Fibroblast of mammary gland (primary cell): ENCODE data around the gene PLPPR2.
A peak's percentile ranks its signal among the peaks of the same experiment; 100 is the strongest.
"Not testable (repeated sequence)": the region's sequence is repeated elsewhere in the genome, so short reads cannot be mapped to it uniquely, and the experiment has no call there.

Experiments used
- DNase-seq: peaks from one replicate; pipeline ENCODE4 v3.0.0-alpha.2; 2010; ENCODE audit warnings: low read depth
- H3K4me3 ChIP-seq: 2 replicates; pipeline ENCODE4 v1.5.1; 2011; ENCODE audit warnings: low read depth, mild to moderate bottlenecking, low read length, moderate library complexity; ENCODE audit not compliant: control insufficient read depth
- TF ChIP-seq, protein P1 (sequence below): conservative IDR thresholded peaks from 2 replicates; pipeline ENCODE4 v1.5.1; 2011; ENCODE audit warnings: low read depth, low read length, inconsistent platforms; ENCODE audit not compliant: control insufficient read depth, insufficient read depth

The PLPPR2 gene, protein sequence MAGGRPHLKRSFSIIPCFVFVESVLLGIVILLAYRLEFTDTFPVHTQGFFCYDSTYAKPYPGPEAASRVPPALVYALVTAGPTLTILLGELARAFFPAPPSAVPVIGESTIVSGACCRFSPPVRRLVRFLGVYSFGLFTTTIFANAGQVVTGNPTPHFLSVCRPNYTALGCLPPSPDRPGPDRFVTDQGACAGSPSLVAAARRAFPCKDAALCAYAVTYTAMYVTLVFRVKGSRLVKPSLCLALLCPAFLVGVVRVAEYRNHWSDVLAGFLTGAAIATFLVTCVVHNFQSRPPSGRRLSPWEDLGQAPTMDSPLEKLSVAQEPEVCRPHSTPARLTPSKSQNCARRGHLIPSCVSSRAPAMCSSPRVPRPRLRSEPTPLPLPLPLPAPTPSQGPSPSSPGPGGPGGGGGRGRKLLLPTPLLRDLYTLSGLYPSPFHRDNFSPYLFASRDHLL

DNA sequence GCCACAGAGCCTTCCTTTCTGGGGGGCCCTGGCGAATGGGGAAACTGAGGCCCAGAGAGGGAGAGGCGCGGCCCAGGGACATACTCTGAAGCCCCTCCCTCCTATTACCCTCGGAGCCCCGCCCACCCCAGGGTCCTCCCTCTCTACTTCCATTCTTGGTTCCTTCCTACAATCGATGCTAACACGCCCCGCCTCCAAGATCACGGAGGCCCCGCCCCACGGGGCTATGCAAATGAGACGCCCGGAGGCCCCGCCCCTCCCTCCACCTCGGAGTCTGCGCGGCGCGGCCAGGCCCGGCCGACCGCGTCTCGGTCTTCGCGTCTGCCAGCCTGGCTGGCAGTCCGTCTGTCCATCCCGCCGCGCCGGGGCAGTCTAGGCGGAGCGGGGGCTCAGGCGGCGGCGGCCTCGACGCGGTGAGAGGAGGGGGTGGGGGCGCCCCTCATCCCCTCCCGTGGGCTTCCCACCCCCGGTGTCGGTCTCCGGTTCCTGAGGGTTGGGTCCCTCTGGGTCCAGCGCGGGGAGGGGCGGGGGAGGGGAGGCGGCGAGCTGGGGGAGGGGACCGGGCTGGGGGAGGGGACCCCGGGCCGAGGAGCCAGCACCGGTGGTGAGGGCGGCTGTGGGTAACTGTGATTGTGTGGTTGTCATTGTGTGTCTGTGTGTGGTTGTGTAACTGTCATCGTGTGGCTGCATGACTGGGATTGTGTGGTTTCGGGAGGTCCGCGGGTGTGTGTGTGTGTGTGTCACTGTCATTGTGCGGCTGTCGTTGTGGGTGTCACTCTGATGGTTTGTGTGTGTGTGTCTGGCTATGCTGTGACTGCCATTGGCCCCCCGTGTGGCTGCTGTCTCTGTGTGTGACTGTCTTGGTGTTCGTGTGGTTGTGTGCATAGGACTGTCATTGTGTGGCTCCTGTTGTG lies at the start of gene PLPPR2:
Gene PLPPR2 (plus strand): TSS at position 273 of the 914 bp plus-strand sequence. CDS start 2,242 bp downstream, outside the sequence.
- DNase-seq: peak; percentile 78
- TF ChIP-seq, protein P1, sequence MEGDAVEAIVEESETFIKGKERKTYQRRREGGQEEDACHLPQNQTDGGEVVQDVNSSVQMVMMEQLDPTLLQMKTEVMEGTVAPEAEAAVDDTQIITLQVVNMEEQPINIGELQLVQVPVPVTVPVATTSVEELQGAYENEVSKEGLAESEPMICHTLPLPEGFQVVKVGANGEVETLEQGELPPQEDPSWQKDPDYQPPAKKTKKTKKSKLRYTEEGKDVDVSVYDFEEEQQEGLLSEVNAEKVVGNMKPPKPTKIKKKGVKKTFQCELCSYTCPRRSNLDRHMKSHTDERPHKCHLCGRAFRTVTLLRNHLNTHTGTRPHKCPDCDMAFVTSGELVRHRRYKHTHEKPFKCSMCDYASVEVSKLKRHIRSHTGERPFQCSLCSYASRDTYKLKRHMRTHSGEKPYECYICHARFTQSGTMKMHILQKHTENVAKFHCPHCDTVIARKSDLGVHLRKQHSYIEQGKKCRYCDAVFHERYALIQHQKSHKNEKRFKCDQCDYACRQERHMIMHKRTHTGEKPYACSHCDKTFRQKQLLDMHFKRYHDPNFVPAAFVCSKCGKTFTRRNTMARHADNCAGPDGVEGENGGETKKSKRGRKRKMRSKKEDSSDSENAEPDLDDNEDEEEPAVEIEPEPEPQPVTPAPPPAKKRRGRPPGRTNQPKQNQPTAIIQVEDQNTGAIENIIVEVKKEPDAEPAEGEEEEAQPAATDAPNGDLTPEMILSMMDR: no peak
- peak within 1 kb of the TSS; percentile 66 for H3K4me3 ChIP-seq

DNA sequence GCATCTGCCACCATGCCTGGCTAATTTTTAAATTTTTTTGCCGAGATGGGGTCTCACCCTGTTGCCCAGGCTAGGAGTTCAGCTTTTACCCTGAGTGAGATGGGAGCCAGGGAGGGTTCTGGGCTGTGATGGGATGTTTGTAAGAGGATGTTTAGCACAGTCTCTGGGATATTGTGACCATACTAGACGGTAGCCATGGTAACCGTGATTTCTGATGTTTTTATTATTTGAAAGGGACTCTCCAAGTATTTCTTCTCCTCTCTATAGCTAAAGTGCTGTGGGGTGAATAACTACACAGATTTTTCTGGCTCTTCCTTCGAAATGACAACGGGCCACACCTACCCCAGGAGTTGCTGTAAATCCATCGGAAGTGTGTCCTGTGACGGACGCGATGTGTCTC lies 48.9 kb upstream of the PLPPR2 start:
- TF ChIP-seq, protein P1: no peak
- no peak overlapping the region for H3K4me3 ChIP-seq
- DNase-seq: no peak

DNA sequence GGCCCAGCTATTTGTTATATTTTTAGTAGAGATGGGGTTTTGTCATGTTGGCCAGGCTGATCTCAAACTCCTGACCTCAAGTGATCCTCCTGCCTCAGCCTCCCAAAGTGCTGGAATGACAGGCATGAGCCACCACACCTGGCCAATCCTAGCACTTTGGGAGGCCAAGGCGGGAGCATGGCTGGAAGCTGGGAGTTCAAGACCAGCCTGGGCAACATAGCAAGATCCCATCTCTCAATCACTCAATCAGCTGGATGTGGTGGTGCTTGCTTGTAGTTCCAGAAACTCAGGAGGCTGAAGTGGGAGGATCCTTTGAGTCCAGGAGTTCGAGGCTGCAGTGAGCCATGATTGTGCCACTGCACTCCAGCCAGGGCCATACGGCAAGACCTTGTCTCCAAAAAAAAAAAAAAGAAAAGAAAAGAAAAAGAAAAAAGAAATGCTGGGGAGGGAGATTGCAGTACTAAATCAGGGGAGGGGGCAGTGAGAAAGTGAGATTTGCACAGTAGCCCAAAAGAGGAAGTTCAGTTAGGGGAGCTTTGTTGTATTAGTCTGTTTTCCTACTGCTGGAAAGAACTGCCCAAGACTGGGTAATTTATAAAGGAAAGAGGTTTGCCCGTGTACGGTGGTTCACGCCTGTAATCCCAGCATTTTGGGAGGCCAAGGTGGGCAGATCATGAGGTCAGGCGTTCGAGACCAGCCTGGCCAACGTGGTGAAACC lies 34.8 kb upstream of the PLPPR2 start:
- H3K4me3 ChIP-seq, DNase-seq: not testable (repeated sequence)

DNA sequence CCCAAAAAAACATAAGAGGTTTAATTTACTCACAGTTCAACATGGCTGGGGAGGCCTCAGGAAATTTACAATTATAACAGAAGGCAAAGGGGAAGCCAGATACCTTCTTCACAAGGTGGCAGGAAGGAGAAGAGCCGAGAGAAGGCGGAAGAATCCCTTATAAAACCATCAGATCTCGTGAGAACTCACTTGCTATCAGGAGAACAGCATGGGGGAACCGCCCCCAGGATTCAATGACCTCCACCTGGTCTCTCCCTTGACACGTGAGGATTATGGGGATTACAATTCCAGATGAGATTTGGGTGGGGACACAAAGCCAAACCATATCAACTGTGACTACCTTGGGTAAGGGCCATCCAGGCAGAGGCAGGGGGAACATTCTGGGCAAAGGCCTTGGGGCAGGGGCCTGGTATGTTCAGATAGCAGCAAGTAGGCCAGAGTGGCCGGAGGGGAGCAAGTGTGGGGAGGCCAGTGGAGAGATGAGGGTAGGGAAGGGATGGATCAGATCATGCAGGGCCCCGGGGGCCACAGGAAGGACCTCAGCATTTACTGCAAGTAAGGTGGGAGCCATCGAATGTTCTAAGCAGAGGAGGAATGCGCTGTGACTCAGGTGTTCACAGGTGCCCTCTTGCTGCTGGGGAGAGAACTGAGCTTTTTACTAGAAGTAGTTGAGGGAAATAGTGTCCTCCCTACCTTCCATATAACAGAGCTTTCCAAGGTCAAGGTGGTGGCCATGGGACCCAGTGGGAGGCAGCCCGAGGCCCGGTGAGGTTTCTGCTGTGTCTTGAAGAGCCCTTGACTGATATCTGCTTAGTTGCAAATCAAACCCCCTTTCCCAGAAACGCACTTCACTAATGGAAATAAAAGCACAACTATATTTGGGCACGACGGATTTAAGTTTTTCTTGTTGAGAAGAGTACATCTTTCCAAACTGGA lies 33.8 kb upstream of the PLPPR2 start:
- no peak for DNase-seq
- no peak overlapping the region for H3K4me3 ChIP-seq
- TF ChIP-seq, protein P1: no peak

DNA sequence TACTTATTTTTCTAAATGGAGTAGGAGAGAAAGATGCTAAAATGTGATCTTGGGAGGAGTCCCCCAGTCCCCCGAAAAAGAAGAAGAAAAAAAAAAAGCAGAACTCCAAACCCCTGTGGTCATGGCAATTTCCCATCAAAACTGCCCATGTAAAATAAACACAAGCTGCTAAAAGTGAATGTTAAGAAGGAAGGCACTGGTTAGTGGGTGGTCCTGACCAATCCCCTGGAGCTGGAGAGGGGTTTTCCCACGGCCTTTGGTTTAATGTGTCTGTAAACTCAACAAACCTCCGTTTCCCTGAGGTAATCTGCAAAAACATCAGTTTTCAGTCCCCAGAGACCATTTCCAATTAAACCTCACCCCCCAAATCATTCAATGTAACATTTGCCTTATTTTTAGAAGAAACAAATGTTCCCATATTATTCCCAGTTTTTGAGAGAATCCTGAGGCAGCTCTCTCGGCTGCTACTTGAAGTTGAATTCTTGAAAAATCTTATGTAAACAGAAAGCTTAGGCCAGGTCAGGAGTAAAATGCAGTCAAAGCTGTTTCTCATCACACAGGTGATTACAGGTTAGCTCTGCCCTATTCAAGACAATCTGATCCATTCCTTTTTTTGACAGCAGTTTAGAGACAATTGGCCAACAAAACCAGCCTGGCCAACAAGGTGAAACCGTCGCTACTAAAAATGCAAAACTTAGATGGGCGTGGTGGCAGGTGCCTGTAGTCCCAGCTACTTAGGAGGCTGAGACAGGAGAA lies 32.8 kb upstream of the PLPPR2 start:
- no peak for DNase-seq
- TF ChIP-seq, protein P1: no peak
- H3K4me3 ChIP-seq: no peak overlapping the region

DNA sequence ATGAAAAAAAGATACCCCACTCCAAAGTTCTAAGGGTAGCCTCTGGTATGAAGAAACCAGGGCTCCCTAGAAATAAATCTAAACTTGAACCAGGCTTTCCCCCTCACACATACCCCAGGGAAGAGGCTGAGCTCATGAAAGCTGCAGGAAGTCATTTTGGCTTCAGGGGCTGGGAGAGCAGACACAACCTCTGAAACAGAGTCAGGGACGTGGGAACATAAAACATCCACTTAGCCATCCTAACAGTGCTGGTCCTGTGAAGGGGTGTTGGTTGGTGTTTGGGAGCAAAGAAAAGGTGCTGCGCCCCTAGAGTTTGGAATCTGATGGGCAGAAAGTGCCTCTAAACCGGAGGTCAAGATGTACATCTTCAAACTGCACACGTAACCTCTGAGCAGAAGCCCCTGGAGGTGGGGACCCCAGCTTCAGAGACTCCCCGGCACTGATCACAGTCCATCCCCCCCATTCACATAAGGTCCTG lies 31.6 kb upstream of the PLPPR2 start:
- TF ChIP-seq, protein P1: no peak
- H3K4me3 ChIP-seq: no peak overlapping the region
- DNase-seq: peak; percentile 14
